CD14-positive monocyte (primary cell): ENCODE measurements around the gene HNMT. TPM values are rescaled to one million over a fixed set of nuclear protein-coding genes. Genes with fewer than 3 reads are reported as not detected.
A peak's percentile ranks its signal among the peaks of the same experiment; 100 is the strongest.

ENCODE experiments used
- DNase-seq, 3 donors: peaks; one replicate each; pipeline ENCODE4 v3.0.0-alpha.2; 2011 to 2022
- H2AFZ ChIP-seq: 2 replicates; pipeline ENCODE4 v1.6.0; 2012; ENCODE audit warnings: mild to moderate bottlenecking, low read depth, low read length, inconsistent platforms; ENCODE audit not compliant: insufficient read depth, poor library complexity, severe bottlenecking
- H3K27ac ChIP-seq, 2 donors: 1 replicate in 1 of 2; 2 replicates in 1 of 2; pipeline ENCODE4 v1.5.1; 2012 to 2013; ENCODE audit warnings: low read length in 2 of 2, control low read depth in 1 of 2, inconsistent platforms in 1 of 2, low read depth in 1 of 2, mild to moderate bottlenecking in 1 of 2
- H3K27me3 ChIP-seq, 2 donors: one replicate each; pipeline versions ENCODE4 v1.6.0 to v1.6.1; 2011 to 2013; ENCODE audit warnings: low read length in 2 of 2; ENCODE audit not compliant: control insufficient read depth in 2 of 2, insufficient read depth in 2 of 2
- H3K36me3 ChIP-seq, 2 donors: replicated peaks in 1 of 2; 1 replicate in 1 of 2; 2 replicates in 1 of 2; pipeline versions ENCODE4 v1.5.1 to v1.6.1; 2012 to 2013; ENCODE audit warnings: low read length in 2 of 2, control low read depth in 1 of 2, inconsistent platforms in 1 of 2, mild to moderate bottlenecking in 1 of 2; ENCODE audit not compliant: insufficient read depth in 2 of 2, control insufficient read depth in 1 of 2
- H3K4me1 ChIP-seq, 2 donors: 1 replicate in 1 of 2; 2 replicates in 1 of 2; pipeline versions ENCODE4 v1.5.1 to v1.6.1; 2012 to 2013; ENCODE audit warnings: low read length in 2 of 2, control low read depth in 1 of 2, inconsistent platforms in 1 of 2, mild to moderate bottlenecking in 1 of 2, moderate library complexity in 1 of 2; ENCODE audit not compliant: insufficient read depth in 2 of 2, control insufficient read depth in 1 of 2
- H3K4me2 ChIP-seq: replicated peaks from 2 replicates; pipeline ENCODE3; 2012; ENCODE audit warnings: low read length, moderate library complexity, mild to moderate bottlenecking; ENCODE audit not compliant: poor library complexity, severe bottlenecking; ENCODE audit errors: extremely low read depth
- H3K4me3 ChIP-seq, 3 experiments: fragments of 200-600 bp in 1 of 3; sonication (generic) in 1 of 3; replicated peaks in 1 of 3; 1 replicate in 2 of 3; 2 replicates in 1 of 3; pipeline ENCODE4 v1.5.1; 2011 to 2013; ENCODE audit warnings: low read length in 3 of 3, mild to moderate bottlenecking in 3 of 3, control low read depth in 2 of 3, low read depth in 2 of 3, inconsistent platforms in 1 of 3, moderate library complexity in 1 of 3
- H3K79me2 ChIP-seq: 2 replicates; pipeline ENCODE4 v1.6.0; 2012; ENCODE audit warnings: mild to moderate bottlenecking, control low read depth, inconsistent platforms, low read length, moderate library complexity; ENCODE audit not compliant: insufficient read depth
- H3K9ac ChIP-seq: 2 replicates; pipeline ENCODE4 v1.6.0; 2017; ENCODE audit warnings: low read length, mild to moderate bottlenecking; ENCODE audit not compliant: insufficient read depth, poor library complexity, severe bottlenecking
- H3K9me3 ChIP-seq, 2 donors: replicated peaks in 1 of 2; 1 replicate in 1 of 2; 2 replicates in 1 of 2; pipeline versions ENCODE4 v1.5.1 to v1.6.1; 2012 to 2013; ENCODE audit warnings: low read length in 2 of 2, control low read depth in 1 of 2; ENCODE audit not compliant: control insufficient read depth in 1 of 2, insufficient read depth in 1 of 2
- H4K20me1 ChIP-seq: 2 replicates; pipeline ENCODE4 v1.6.0; 2012; ENCODE audit warnings: mild to moderate bottlenecking, low read length, control low read depth, moderate library complexity; ENCODE audit not compliant: insufficient read depth
- H3K27ac Mint-ChIP-seq, 7 donors: one replicate each; pipeline ENCODE4 v1.8.0; 2020; ENCODE audit warnings: mild to moderate bottlenecking in 7 of 7, mixed read lengths in 7 of 7, moderate library complexity in 6 of 7, inconsistent platforms in 2 of 7
- H3K27me3 Mint-ChIP-seq, 3 donors: one replicate each; pipeline ENCODE4 v1.8.0; 2021 to 2022; ENCODE audit warnings: low read depth in 3 of 3, mild to moderate bottlenecking in 3 of 3, mixed read lengths in 3 of 3, moderate library complexity in 3 of 3, inconsistent platforms in 1 of 3
- H3K36me3 Mint-ChIP-seq, 2 donors: one replicate each; pipeline ENCODE4 v1.8.0; 2020; ENCODE audit warnings: mixed read lengths in 2 of 2, inconsistent platforms in 1 of 2, mild to moderate bottlenecking in 1 of 2
- H3K4me1 Mint-ChIP-seq: one replicate; pipeline ENCODE4 v1.8.0; 2020; ENCODE audit warnings: mild to moderate bottlenecking, mixed read lengths
- H3K4me3 Mint-ChIP-seq, 2 donors: one replicate each; pipeline ENCODE4 v1.8.0; 2020; ENCODE audit warnings: mild to moderate bottlenecking in 2 of 2, mixed read lengths in 2 of 2, moderate library complexity in 1 of 2
- H3K9me3 Mint-ChIP-seq, 7 donors: one replicate each; pipeline ENCODE4 v1.8.0; 2020 to 2022; ENCODE audit warnings: mixed read lengths in 7 of 7, mild to moderate bottlenecking in 6 of 7, moderate library complexity in 6 of 7, inconsistent platforms in 2 of 7
- CTCF ChIP-seq: fragments of 200-600 bp; IDR thresholded peaks from one replicate; pipeline ENCODE4 v1.8.0; 2022; ENCODE audit warnings: antibody characterized with exemption, mild to moderate bottlenecking
- WGBS: methylation state at CpG from one replicate; pipeline ENCODE4 v1.1.5; 2013; ENCODE audit warnings: missing lambda C conversion rate; ENCODE audit not compliant: insufficient coverage; 5-methylcytosine and 5-hydroxymethylcytosine counted together
- intact Hi-C, 2 donors: fragments of 100-400 bp; cut with micrococcal nuclease; formaldehyde crosslinking; loops; one replicate each; pipeline versions ENCODE4 v1.15.0 to v1.15.1; 2023
- polyA plus RNA-seq, 3 donors: library from polyadenylated mRNA; depleted of rRNA in 1 of 3; unstranded in 2 of 3; stranded (reverse) in 1 of 3; fragments of 300-500 nt in 2 of 3; fragments of >200 nt in 1 of 3; fragmentation: Illumina TruSeq in 2 of 3; gene quantifications; 1 replicate in 2 of 3; 2 replicates in 1 of 3; pipeline ENCODE4 v1.2.3, GENCODE V29; 2012 to 2021

HNMT gene
- polyA plus RNA-seq, 3 donors, result 83.0 to 118 (median 109) TPM

GRCh38 chr2:137960223-137960622 lies 4.0 kb upstream of the HNMT start:
- H2AFZ ChIP-seq, result no peak overlapping the region
- 91% methylated on average over 1 of the region's 4 CpGs for WGBS
- Mint-ChIP-seq H3K4me1 (peaks cover 72% of the 10 kb centered on the region), H3K36me3 (peaks cover 0 to 6% of the 10 kb centered on the region in 2 donors), H3K27ac (peak overlapping the region; percentile 85 to 96 (median 91)), H3K27me3 (no peaks in the 10 kb centered on the region), H3K9me3 (peaks cover 0 to 9% (median 4%) of the 10 kb centered on the region in 7 donors), H3K4me3 (peak overlapping the region; percentile 31 to 66)
- TF ChIP-seq CTCF, result no peak
- no peaks in the 10 kb centered on the region for H4K20me1 ChIP-seq
- peaks cover 9% of the 10 kb centered on the region for H3K79me2 ChIP-seq
- peak overlapping the region; percentile 10 for H3K9ac ChIP-seq
- DNase-seq, result peak; percentile 68 to 88 (median 84)
- H3K4me2 ChIP-seq, result peak overlapping the region; percentile 65
- H3K4me3 ChIP-seq, result peak overlapping the region in 1 of 3 experiments; percentile 60
- no peaks in the 10 kb centered on the region for H3K9me3 ChIP-seq
- no peaks in the 10 kb centered on the region for H3K36me3 ChIP-seq
- peaks cover 52 to 70% of the 10 kb centered on the region in 2 donors for H3K4me1 ChIP-seq
- intact Hi-C loops, result loop anchor here in 1 of 2 donors (10.0 kb wide), 1 partner anchor 545 kb away; the partner anchor contains the start of gene SPOPL
- peak overlapping the region; percentile 6 to 90 for H3K27ac ChIP-seq
- no peaks in the 10 kb centered on the region for H3K27me3 ChIP-seq

GRCh38 chr2:137961602-137962001 lies 2.7 kb upstream of the HNMT start:
- Mint-ChIP-seq H3K9me3 (peaks cover 0 to 9% (median 4%) of the 10 kb centered on the region in 7 donors), H3K27me3 (peaks cover 0 to 2% (median 0%) of the 10 kb centered on the region in 3 donors), H3K4me1 (peaks cover 81% of the 10 kb centered on the region), H3K36me3 (peaks cover 0 to 10% of the 10 kb centered on the region in 2 donors), H3K27ac (no peak overlapping the region), H3K4me3 (no peak overlapping the region)
- H3K4me2 ChIP-seq, result no peak overlapping the region
- H3K27ac ChIP-seq, result no peak overlapping the region
- H4K20me1 ChIP-seq, result no peaks in the 10 kb centered on the region
- H3K4me3 ChIP-seq, result no peak overlapping the region
- peaks cover 58 to 80% of the 10 kb centered on the region in 2 donors for H3K4me1 ChIP-seq
- no peak overlapping the region for H2AFZ ChIP-seq
- DNase-seq, result no peak
- H3K9ac ChIP-seq, result no peak overlapping the region
- H3K9me3 ChIP-seq, result no peaks in the 10 kb centered on the region
- peaks cover 23% of the 10 kb centered on the region for H3K79me2 ChIP-seq
- intact Hi-C loops, result loop anchor here in 1 of 2 donors (10.0 kb wide), 1 partner anchor 543 kb away; the partner anchor contains the start of gene SPOPL
- no peaks in the 10 kb centered on the region for H3K36me3 ChIP-seq
- H3K27me3 ChIP-seq, result no peaks in the 10 kb centered on the region
- no peak for TF ChIP-seq CTCF
